Measurements from ENCODE around the gene CD300A.

DNA sequence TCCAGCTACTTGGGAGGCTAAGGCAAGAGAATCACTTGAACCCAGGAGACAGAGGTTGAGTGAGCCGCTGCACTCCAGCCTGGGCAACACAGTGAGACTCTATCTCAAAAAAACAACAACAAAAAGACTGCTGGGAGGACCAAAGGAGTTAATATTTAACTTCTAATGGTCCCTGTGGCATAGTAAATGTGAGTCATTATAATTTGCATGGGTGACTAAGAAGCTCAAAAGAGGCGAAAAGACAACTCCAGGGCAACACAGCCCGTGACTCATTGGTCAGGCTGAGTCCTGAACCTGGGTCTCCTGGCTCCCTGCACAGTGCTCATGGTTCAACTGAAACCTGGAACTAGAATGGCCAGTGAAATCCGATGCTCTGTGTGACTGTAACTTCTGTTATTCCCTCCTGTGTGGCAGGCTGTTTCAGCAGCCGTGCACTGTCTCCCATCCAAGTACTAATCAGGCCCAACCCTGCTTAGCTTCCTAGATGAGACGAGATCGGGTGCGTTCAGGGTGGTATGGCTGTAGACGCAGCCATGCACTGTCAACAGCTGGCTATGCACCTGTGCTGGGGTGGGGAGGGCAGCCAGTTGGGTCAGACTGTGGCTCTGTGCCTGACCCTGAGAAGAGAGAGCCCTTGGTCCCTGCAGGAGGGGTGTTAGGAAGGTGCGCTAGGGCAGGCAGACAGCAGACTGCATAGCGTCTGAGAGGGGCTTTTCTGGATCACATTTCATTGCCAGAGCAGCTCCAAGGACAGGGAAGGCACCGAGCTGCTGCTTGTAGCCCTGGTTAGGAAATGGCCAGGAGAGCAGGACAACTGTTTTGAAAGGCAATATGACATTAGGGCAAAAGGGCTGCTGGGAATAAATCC is 49.0 kb upstream of the CD300A start:
- no peak for TF ChIP-seq EZH2 (IDR thresholded peaks at IDR 0.05; ENCODE audit: low read length, missing control alignments)
- TF ChIP-seq, protein P1, sequence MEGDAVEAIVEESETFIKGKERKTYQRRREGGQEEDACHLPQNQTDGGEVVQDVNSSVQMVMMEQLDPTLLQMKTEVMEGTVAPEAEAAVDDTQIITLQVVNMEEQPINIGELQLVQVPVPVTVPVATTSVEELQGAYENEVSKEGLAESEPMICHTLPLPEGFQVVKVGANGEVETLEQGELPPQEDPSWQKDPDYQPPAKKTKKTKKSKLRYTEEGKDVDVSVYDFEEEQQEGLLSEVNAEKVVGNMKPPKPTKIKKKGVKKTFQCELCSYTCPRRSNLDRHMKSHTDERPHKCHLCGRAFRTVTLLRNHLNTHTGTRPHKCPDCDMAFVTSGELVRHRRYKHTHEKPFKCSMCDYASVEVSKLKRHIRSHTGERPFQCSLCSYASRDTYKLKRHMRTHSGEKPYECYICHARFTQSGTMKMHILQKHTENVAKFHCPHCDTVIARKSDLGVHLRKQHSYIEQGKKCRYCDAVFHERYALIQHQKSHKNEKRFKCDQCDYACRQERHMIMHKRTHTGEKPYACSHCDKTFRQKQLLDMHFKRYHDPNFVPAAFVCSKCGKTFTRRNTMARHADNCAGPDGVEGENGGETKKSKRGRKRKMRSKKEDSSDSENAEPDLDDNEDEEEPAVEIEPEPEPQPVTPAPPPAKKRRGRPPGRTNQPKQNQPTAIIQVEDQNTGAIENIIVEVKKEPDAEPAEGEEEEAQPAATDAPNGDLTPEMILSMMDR (conservative IDR thresholded peaks at IDR 0.05 in 1 of 2, IDR thresholded peaks at IDR 0.05 in 1 of 2; ENCODE audit: low read depth in 1 of 2, low read length in 2 of 2), result no peak
